Activated CD4-positive, alpha-beta T cell treated with anti-CD3 and anti-CD28 coated beads, Interleukin-2, amount 50 U/mL, for 1 hour (primary cell): ENCODE measurements around the gene SCAI.
"Not testable (repeated sequence)": the region's sequence is repeated elsewhere in the genome, so short reads cannot be mapped to it uniquely, and the experiment has no call there.

ENCODE experiments used
- DNase-seq: peaks from one replicate; pipeline ENCODE4 v3.0.0-alpha.2; 2020

SCAI gene

GRCh38 chr9:125103021-125103420, 40.3 kb downstream of the SCAI start:
- DNase-seq, result no peak

DNA sequence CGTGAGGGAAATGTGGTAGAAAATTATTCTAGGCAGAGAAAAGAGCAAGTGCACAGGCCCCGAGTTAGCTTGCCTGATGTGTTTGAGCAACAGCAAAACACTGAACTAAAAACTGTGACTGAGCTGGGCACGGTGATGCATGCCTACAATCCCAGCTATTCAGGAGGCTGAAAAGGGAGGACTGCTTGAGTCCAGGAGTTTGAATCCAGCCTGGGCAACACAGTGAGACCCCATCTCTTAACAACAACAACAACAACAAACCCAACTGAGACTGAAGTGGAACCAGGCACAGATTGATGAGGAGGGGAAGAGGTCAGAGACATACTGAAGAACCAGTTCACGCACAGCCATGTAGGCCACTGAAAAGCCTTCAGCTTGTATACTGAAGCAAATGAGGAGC, 42.5 kb downstream of the SCAI start:
- DNase-seq, result no peak

DNA sequence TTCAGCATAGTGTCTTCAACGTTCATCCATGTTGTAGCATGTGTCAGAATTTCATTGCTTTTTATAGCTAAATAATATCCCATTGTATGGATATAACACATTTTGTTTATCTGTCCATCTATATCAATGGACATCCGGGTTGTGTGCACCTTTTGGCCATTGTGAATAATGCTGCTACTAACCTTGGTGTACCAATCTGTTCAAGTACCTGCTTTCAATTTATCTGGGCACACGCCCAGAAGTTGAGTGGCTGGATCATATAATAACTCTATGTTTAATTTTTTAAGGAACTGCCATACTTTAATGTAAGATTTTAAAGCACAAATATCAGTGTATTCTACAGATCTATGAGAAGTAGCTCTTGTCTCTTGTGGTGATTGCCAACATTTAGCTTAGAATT, 43.5 kb downstream of the SCAI start:
- DNase-seq, result no peak

DNA sequence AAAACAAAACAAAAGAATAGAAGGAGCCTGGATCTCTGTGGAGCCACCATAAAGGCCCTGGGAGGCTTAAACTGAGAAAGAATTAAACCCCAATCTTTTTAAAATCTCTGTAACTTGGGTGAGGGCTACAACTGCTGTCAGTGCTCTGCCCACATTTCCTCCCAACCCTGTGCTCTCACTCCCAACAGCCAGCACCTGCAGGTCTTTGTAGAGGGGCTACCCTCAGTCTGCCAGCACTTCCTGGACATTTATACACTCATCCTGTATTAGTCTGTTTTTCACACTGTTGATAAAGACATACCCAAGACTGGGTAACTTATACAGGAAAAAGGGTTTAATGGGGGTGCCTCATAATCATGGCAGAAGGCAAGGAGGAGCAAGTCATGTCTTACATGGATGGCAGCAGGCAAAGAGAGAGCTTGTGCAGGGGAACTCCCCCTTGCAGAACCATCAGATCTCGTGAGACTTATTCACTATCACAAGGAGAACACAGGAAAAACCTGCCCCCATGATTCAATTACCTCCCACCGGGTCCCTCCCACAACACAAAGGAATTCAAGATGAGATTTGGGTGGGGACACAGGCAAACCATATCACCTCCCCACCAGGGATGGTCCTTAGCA, 47.4 kb downstream of the SCAI start:
- no peak for DNase-seq

- DNase-seq, result no peak
Observed at GRCh38 chr9:125091121-125091520, 52.2 kb downstream of the SCAI start.

- DNase-seq, result no peak
Observed at GRCh38 chr9:125089331-125089730, 54.0 kb downstream of the SCAI start.

GRCh38 chr9:125088752-125089151, 54.6 kb downstream of the SCAI start:
- DNase-seq, result no peak

- DNase-seq, result no peak
Observed at GRCh38 chr9:125085703-125086477, 57.4 kb downstream of the SCAI start.

DNA sequence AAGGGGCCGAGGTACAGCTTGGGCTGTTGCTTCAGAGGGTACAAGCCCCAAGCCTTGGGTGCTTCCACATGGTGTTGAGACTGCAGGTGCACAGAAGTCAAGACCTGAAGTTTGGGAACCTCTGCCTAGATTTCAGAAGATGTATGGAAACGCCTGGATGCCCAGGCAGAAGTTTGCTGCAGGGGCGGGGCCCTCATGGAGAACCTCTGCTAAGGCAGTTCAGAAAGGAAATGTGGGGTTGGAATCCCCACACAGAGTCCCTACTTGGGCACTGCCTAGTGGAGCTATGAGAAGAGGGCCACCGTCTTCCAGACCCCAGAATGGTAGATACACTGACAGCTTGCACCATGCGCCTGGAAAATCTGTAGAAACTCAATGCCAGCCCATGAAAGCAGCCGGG, 61.1 kb downstream of the SCAI start:
- not testable (repeated sequence) for DNase-seq

DNA sequence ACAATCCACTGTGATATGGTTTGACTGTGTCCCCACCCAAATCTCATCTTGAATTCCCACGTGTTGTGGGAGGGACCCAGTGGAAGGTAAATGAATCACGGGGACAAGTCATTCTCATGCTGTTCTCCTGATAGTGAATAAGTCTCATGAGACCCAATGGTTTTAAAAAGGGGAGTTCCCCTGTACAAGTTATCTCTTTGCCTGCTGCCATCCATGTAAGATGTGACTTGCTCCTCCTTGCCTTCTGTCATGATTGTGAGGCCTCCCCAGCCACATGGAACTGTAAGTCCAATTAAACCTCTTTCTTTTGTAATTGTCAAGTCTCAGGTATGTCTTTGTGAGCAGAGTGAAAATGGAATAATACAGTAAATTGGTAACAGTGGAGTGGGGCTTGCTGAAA, 62.5 kb downstream of the SCAI start:
- DNase-seq, result not testable (repeated sequence)

- no peak for DNase-seq
Observed at GRCh38 chr9:125079931-125080330, 63.4 kb downstream of the SCAI start.

DNA sequence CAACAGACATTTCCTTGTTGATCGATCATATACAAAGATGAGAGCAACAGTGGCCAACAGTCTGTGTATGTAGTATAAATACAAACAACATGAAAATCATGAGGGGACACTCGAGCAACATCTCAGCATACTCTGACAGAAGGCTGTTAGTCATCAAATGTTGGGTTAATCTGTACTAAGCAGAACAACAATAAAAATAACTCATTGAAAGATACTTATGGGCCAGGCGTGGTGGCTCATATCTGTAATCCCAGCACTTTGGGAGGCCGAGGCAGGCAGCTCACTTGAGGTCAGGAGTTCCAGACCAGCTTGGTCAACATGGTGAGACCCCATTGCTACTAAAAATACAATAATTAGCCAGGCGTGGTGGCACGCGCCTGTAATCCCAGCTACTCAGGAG, 67.3 kb downstream of the SCAI start:
- no peak for DNase-seq

DNA sequence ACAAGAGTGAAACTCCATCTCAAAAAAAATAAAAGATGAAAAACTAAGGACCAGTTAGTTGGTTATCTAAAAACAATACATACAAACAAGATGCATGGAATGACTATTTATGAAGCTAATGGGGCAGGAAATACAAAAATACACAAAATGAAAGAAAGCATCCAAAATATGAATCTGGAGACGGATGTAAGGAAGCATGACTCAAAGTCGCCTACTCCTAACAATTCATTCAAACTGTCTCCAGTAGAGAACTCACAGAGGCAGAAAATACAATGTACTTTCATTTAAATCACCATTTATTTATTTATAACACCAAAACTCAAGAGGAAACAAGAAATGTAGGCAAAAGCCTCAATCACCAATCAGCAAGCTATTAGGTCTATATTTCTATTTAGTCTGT, 68.4 kb downstream of the SCAI start:
- DNase-seq, result no peak

DNA sequence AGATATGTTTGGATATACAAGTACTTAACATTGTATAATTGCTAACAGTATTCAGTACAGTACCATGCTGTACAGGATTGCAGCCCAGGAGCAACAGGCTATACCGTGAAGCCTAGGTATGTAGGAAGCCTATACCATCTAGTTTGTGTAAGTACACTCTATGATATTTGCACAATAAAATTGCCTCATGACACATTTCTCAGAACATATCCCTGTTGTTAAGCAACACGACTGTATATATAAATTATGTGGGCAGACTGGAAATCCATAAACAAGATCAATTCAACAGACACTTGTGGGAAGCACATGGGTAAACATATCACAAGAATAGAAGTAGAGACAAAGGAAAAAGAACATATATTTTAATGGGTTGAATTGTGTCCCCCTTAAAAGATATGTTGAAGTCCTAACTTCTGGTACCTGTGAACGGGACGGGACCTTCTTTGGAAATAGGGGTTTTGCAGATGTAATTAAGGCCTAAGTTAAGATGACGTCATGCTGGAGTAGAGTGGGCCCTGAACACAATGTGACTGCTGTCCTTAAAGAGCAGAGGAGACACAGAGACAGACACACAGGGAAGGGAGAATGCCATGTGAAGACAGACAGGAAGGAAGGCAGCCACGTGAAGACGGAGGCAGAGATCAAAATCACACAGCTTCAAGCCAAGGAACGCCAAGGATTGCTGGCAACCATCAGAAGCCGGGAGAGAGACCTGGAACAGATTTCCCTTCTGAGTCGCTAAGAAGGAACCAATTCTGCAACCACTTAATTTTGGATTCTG, 76.3 kb downstream of the SCAI start:
- no peak for DNase-seq

GRCh38 chr9:125061391-125061790, 81.9 kb downstream of the SCAI start:
- DNase-seq, result no peak

GRCh38 chr9:125049212-125050049, 93.9 kb downstream of the SCAI start:
- no peak for DNase-seq

DNA sequence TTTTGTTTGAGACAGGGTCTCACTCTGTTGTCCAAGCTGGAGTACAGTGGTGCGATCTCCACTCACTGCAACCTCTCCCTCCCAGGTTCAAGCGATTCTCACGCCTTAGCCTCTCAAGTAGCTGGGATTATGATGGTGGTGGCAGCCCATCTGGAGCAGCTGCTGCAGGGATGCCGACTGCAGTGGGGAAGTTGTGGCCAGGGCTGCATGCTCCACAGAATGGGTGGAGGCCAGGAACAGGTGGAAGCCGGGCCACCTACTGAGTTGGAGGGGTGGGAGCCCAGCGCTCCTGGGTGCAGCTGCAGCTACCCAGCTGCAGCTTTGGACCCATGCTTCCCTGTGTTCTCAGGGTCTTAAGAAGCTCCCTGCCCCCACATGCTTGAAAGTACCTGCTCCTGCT, 99.7 kb downstream of the SCAI start:
- no peak for DNase-seq

DNA sequence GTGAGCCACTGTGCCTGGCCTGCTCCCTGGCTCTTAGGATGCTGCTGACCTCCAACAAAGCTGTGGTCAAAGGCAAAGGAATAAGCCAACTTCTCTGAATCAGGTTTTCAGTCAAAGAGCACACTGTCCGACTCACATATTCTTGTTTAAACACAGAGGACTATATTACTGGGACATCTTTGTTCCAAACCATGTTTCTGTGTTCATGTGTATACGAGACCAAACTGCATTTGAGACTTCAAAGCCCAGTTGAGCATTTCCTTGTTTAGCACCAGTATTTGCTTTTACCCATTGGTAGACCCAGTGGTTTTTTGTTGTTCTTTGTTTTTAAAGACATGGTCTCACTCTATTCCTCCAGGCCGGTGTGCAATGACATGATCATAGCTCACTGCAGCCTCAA, 100.2 kb downstream of the SCAI start:
- no peak for DNase-seq

DNA sequence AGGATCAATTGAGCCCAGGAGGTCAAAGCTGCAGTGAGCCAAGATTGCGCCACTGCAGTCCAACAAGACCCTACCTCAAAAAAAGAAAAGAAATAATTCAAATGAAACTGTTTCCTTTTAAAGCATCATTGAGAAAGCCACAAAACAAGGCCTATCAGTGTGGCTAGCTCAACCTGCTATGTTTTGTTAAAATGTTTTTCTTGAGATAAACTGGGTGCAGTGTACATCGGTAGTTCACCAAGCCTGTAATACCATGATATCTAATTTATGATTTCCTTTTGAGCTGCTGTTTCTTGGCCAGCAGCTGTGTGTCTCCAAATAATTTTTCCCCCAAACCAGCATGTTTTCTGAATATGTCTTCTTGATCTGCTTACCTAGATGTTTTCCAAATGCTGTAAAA, 105.2 kb downstream of the SCAI start:
- DNase-seq, result no peak

DNA sequence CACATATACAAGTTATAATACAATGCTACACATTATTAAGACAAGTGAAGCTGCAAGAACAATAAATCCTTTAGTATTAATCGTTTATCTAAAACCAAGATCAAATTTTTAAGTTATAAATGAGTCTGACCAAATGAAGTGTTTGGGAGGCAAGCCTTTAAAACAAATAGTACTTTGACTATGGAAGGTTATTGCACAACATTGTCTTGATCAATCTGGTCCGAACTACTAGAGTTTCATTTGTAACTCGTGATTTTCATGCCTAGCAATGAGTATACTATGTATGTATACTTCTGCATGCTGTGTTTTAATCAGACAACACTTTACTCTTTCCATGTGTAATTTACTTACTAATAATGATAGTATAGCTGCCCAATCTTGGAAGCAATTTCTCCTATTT, 115.3 kb downstream of the SCAI start:
- no peak for DNase-seq

GRCh38 chr9:125024917-125025316, 118.4 kb downstream of the SCAI start:
- DNase-seq, result no peak

GRCh38 chr9:125021069-125021468, 122.3 kb downstream of the SCAI start:
- DNase-seq, result no peak

DNA sequence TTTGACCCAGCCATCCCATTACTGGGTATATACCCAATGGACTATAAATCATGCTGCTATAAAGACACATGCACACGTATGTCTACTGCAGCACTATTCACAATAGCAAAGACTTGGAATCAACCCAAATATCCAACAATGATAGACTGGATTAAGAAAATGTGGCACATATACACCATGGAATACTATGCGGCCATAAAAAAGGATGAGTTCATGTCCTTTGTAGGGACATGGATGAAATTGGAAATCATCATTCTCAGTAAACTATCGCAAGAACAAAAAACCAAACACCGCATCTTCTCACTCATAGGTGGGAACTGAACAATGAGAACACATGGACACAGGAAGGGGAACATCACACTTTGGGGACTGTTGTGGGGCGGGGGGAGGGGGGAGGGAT, 127.7 kb downstream of the SCAI start:
- not testable (repeated sequence) for DNase-seq
